COLO829 (cell line): Measurements from ENCODE around the gene CD200.
A peak's percentile ranks its signal among the peaks of the same experiment; 100 is the strongest.

Experiments
- DNase-seq: peaks from one replicate; pipeline ENCODE4 v3.0.0; 2012; ENCODE audit warnings: low spot score

The CD200 gene

GRCh38 chr3:112333381-112334317 is 693 bp downstream of the CD200 start:
- DNase-seq = no peak

DNA sequence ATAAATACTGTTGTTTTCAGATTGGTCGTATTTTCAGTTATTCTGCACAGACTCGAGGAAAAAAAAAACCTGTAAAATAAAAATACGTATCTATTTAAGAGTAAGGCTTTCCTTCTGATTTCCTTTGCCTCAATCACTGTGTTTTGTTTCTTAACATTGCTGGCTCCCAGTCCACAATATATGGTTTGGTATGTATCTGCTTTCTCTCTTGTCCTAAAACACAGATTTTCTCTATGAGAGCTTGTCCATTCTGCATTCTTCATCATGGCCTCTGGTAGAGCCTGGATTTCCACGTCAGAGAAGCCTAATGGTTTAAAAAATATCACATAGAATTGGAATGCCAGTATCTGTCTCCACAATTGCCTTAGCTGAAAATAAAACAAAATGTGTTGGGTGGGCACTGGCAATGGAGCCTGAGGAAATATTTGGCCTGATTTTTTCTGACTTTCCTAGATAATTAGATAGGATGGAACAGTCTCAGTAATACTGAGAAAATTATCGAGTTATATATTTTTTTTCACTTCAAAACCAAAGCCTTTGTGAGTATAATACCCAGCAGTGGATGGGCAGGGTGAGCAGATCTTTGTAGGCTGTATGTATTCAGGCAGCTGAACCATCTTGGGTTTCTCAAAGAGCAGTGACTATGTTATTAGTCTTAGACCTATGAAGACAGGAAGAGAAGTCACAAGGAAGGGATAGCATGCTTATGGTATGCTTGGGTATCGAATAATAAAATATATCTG is 1.9 kb downstream of the CD200 start:
- no peak for DNase-seq

- DNase-seq = no peak
Observed at GRCh38 chr3:112335434-112335781, 2.5 kb downstream of the CD200 start.

DNA sequence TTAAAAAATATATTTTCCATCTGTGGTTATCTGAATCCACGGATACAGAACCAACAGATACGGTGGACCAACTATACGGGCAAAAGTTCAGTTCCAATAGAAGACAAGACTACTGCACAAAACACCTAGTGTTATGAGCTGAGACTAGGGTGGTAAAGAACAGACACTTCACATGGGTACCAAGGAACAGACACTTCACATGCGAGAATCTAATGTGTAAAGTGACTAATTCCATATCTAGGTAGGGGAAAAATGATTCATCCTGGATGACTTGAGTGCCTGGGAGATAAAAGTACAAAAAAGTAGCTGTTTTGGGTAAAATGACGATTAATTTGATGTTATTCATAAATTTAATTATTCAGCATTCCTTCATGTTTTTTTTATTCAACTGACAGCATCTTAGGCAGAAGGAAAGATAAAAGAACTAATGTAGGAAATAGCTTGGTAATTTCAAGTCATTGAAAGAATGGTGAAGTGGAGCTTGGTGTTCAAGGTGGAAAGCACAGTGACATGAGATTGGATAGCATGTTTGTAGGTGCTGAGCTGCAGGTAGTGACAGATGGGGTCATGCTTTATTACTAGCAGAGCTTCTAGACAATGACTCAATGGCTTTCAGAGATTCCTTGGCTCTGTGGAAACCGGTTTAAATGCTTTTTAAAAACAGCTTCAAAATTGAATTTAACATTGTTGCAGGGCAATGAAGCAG is 5.2 kb downstream of the CD200 start:
- DNase-seq = no peak

- no peak for DNase-seq
Observed at GRCh38 chr3:112338727-112339056, 5.7 kb downstream of the CD200 start.

DNA sequence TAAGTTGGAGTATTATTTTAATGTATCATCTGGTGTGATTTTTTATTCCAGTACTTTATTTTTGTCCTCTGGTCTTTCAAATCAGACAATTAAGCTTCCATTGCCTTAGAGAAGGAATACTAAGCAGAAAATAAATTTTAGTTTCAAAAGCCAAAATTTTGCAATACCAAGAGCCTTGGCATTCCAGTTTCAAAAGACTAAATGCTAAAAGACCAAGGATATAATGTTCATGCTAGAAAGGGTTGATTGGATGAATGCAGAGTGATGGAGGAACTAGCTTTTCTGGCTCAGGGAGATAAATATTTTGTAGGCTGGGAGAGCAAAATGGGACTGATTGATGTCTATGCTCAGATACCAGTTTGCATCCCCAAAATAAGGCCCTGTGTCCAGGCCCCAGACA is 6.2 kb downstream of the CD200 start:
- DNase-seq = no peak

- no peak for DNase-seq
Observed at GRCh38 chr3:112339609-112340008, 6.7 kb downstream of the CD200 start.

GRCh38 chr3:112341386-112341785 is 8.4 kb downstream of the CD200 start:
- DNase-seq = no peak

DNA sequence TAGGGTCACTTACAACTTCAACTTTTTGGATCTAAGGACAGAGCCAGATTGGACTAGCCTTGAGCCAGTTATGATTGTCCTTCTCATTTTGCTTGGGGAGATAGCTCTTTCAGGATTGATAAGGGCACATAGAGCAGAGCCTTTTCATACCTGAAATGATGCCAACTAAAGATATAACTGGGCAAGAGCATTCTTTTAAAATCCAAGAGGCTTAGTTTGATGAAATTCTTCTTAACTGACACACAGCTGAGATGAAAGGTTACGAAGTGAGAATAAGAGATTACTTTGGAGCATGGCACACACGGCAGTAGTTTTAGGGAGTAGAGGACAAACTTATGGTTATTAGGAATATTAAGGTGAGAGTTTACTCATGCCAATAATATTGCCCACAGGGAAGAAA is 12.7 kb downstream of the CD200 start:
- no peak for DNase-seq

- DNase-seq = no peak
Observed at GRCh38 chr3:112346491-112347122, 13.7 kb downstream of the CD200 start.

DNA sequence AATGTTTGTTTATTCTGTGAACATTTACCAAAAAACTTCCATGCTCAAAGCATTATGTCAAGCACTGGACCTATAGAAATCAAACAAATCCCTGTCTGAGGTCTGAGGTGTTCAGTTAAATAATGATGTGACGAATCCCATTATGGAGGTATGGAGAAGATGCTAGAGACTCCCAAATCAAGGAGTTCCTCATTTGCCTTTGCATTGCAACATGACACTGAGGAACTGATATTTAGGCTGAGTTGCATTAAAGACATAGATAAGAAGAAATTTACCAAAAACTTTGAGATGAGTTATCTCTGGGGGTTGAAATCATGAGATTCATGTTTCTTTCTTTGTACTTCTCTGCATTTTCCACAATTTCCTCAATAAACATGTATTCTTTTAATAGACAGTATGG is 16.0 kb downstream of the CD200 start:
- no peak for DNase-seq

DNA sequence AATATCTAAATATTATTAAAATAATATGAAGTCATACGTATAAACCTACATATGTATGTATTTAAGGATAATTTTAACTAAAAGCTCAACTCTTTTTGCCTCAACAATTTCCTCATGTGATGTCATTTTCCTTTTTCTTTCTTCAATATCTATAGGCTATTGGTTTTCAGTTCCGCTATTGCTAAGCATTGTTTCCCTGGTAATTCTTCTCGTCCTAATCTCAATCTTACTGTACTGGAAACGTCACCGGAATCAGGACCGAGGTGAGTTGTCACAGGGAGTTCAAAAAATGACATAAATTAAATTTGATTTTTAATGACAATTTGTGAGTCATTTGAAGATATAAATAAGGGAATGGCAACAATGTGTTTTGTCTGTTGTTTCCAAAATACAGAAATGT is 16.6 kb downstream of the CD200 start:
- no peak for DNase-seq

GRCh38 chr3:112350018-112350810 is 17.3 kb downstream of the CD200 start:
- peak; percentile 78 for DNase-seq

DNA sequence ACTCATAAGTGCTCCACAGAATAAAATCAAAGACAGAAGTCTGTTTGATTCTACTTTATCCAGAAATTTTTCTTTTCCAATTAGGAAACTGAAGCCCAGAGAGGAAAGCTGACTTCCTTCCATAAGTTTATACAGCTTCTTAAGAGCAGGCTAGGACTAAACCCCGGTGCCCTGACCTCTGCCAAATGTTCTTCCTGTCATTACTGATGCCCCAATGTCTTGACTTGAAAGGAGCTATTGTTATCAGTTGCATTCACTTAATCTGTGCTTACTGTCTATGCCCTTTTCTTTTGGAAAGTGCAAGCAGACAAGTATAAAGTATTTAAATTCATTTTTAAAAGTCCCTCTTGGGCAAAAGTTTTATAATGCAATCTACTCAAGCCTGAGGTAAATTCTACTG is 18.1 kb downstream of the CD200 start:
- peak; percentile 89 for DNase-seq

GRCh38 chr3:112351823-112352222 is 18.9 kb downstream of the CD200 start:
- DNase-seq = no peak

- DNase-seq = no peak
Observed at GRCh38 chr3:112352720-112353119, 19.8 kb downstream of the CD200 start.

- DNase-seq = no peak
Observed at GRCh38 chr3:112353365-112353764, 20.4 kb downstream of the CD200 start.

DNA sequence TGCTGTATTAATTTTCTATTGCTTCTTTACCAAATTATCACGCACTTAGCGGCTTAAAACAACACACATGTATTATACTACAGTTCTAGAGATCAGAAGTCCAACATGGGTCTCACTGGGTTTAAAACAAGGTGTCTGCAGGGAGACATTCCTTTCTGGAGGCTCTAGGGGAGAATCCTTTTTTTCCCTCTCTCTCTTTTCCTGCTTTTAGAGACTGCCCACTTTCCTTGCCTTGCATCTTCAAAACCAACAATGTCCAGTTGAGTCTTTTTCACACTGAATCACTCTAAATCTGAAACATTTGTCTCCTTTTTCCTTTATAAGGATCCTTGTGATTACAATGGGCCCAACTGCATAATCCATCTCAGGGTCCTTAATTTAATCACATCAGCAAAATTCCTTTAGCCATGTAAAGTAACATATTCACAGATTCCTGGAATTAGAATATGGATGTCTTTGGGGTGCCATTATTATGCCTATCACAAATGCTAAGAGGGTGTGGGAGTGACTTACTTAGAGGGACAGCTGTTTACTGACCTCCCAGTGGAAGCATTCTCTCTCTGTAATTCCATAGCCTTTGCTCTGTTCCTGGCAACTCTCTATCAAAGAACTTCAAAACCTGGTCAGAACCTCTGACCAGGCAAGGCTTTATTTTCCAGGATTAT is 21.8 kb downstream of the CD200 start:
- no peak for DNase-seq

DNA sequence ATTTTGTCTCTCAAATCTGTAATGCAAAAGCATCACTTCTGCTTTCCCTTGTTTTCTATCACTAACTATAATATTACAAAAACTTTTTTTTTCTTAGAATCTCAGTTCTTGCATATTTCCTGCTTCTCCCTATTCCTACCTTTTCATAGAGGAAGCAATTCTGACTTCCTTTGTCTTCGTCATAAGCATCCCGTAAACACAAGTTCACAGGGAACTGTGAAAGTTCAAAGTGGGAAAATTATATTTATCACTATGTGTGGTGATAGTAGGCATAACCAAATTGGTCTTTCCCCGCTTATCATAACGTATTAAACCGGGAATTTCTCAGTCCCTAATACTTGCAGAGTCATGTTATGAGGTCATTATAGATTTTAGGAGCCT is 22.3 kb downstream of the CD200 start:
- no peak for DNase-seq

DNA sequence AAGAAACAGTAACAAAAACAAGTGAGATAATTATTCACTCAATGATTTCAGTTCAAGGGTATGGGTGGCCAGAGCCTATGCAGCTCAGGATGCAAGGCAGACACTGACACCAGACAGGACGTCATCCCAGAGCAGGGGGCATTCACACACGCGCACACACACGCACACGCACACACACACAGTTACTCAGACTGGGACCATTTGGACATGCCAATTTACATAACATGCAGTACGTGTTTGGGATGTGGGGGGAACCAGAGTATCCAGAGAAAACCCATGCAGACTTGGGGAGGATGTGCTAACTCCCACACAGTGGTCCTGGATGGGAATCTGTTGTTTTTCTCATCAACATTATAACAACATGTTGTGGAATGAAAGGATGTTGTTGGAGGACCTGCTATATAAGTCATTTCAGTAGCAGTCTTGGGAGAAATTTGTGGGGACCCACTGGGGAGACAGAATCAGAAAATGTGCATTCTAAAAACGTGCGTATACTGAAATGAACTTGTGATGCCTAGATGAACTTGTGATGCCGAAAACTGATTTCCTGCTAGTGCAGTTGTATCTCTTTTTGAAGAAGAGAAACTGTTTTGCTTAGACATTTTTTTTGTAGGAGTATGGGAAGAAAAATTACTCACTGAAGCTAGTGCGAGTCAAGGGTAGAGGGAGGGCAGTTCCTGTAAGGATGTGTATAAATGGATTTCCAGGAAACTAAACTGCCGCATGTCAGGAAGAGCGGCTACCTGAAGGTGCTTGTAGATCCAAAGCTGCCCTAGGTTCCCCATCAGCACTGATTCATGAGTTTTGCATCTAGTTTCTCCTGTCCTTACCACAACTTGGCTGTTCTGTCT is 25.2 kb downstream of the CD200 start:
- no peak for DNase-seq
